Upper lobe of right lung (tissue), 1 donor: Measurements from ENCODE around the gene LGALS13. TPM values are rescaled to one million over a fixed set of nuclear protein-coding genes. Genes with fewer than 3 reads are reported as not detected.

Experiments used
- ATAC-seq: fragments of 200-7000 bp; cut with Tn5 transposase; one replicate; pipeline ENCODE4 v1.9.1; 2020; ENCODE audit warnings: mild to moderate bottlenecking, moderate library complexity
- DNase-seq: peaks from one replicate; pipeline ENCODE4 v3.0.0-alpha.2; 2020
- H3K27ac ChIP-seq: fragments of 200-600 bp; one replicate; pipeline ENCODE4 v1.8.0; 2022
- H3K27me3 ChIP-seq: fragments of 200-600 bp; one replicate; pipeline ENCODE4 v1.8.0; 2022; ENCODE audit warnings: mild to moderate bottlenecking
- H3K36me3 ChIP-seq: fragments of 200-600 bp; one replicate; pipeline ENCODE4 v1.8.0; 2022
- H3K4me1 ChIP-seq: fragments of 200-600 bp; one replicate; pipeline ENCODE4 v1.8.0; 2022
- H3K4me3 ChIP-seq: fragments of 200-600 bp; one replicate; pipeline ENCODE4 v1.8.0; 2022; ENCODE audit warnings: mild to moderate bottlenecking
- H3K9me3 ChIP-seq: fragments of 200-600 bp; one replicate; pipeline ENCODE4 v1.8.0; 2022
- intact Hi-C: fragments of 100-400 bp; cut with DNase I; formaldehyde crosslinking; loops from one replicate; pipeline ENCODE4 v1.11.0; 2022
- long read RNA-seq: library from polyadenylated mRNA; unstranded; transcript quantifications from one replicate; pipeline ENCODE4 v2.0.0, GENCODE V29; 2021
- total RNA-seq: library from RNA; stranded (reverse); fragmentation: NEBNext Ultra II Directional; extraction: Animal tissue kit (Norgen Biotek cat#: 25700); gene quantifications from one replicate; pipeline ENCODE4 v1.2.1, GENCODE V29; 2021
- TF ChIP-seq, protein P1 (sequence below): fragments of 200-600 bp; IDR thresholded peaks from one replicate; pipeline ENCODE4 v1.8.0; 2022; ENCODE audit warnings: antibody characterized with exemption
- donor health status: DM: no; HTN: yes; CAD: no; lungs with severe emphysema.

The LGALS13 gene, protein sequence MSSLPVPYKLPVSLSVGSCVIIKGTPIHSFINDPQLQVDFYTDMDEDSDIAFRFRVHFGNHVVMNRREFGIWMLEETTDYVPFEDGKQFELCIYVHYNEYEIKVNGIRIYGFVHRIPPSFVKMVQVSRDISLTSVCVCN
- not detected for total RNA-seq
- long read RNA-seq: 0 reads

DNA sequence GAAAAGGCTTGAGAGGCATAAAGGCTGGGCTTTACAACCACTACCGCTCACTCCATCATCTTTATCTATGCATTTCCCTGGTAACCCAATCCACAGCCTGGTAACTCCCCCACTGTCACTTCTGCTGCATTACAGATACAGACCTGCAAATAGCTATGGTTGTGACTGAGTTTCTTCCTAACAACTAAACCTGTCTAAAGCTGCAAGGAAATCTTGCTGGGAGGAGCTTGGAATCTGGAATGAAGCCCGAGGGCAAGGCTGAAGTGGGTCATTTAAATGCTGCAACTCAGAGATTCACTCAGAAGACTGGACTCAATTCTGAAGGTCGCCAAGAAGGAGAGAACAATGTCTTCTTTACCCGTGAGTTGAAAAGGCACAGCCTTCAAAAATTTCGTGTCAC, at the start of gene LGALS13:
Gene LGALS13 (plus strand): TSS at position 301 of the 400 bp plus-strand sequence. CDS start 45 bp downstream, at position 346.
- ATAC-seq (no peak), DNase-seq (no peak)
- Histone ChIP-seq H3K4me1 (no peaks in the 10 kb centered on the region), H3K36me3 (no peaks in the 10 kb centered on the region), H3K27me3 (no peaks in the 10 kb centered on the region), H3K4me3 (no peak within 1 kb of the TSS), H3K9me3 (no peaks in the 10 kb centered on the region), H3K27ac (no peak within 1 kb of the TSS)
- TF ChIP-seq, protein P1, sequence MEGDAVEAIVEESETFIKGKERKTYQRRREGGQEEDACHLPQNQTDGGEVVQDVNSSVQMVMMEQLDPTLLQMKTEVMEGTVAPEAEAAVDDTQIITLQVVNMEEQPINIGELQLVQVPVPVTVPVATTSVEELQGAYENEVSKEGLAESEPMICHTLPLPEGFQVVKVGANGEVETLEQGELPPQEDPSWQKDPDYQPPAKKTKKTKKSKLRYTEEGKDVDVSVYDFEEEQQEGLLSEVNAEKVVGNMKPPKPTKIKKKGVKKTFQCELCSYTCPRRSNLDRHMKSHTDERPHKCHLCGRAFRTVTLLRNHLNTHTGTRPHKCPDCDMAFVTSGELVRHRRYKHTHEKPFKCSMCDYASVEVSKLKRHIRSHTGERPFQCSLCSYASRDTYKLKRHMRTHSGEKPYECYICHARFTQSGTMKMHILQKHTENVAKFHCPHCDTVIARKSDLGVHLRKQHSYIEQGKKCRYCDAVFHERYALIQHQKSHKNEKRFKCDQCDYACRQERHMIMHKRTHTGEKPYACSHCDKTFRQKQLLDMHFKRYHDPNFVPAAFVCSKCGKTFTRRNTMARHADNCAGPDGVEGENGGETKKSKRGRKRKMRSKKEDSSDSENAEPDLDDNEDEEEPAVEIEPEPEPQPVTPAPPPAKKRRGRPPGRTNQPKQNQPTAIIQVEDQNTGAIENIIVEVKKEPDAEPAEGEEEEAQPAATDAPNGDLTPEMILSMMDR: no peak
- intact Hi-C loops: no loop called here

DNA sequence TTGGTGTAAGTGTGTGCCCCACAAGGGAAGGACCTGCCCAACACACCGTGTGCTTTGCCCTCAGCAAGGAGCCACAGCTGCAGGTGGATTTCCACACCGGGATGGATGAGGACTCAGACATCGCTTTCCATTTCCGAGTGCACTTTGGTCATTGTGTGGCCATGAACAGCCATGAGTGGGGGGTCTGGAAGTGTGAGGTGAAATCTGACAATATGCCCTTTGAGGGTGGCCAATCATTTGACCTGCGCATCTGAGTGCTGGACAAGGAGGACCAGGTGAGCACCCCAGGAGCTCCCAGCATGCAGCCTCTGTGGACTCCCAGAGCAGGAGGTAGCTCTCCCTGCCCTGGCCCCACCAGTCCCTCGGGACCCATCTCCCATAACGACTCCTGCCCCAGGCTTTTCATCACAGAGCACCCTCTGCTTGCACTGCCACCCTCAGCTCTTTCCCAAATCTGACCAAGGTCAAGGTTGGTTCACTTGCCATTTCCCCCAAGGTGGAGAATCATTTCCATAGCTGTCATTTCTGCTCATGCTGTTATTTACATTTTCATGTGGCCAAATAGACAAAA, 49.2 kb upstream of the LGALS13 start:
- H3K27ac ChIP-seq: no peak overlapping the region
- no peaks in the 10 kb centered on the region for H3K36me3 ChIP-seq
- TF ChIP-seq, protein P1: no peak
- intact Hi-C loops: loop anchor here (10.0 kb wide), 1 partner anchor 122 kb away; no protein-coding TSS in a partner anchor
- H3K4me3 ChIP-seq: no peak overlapping the region
- H3K4me1 ChIP-seq: peaks cover 7% of the 10 kb centered on the region
- H3K27me3 ChIP-seq: no peaks in the 10 kb centered on the region
- DNase-seq (no peak), ATAC-seq (no peak)
- no peaks in the 10 kb centered on the region for H3K9me3 ChIP-seq

DNA sequence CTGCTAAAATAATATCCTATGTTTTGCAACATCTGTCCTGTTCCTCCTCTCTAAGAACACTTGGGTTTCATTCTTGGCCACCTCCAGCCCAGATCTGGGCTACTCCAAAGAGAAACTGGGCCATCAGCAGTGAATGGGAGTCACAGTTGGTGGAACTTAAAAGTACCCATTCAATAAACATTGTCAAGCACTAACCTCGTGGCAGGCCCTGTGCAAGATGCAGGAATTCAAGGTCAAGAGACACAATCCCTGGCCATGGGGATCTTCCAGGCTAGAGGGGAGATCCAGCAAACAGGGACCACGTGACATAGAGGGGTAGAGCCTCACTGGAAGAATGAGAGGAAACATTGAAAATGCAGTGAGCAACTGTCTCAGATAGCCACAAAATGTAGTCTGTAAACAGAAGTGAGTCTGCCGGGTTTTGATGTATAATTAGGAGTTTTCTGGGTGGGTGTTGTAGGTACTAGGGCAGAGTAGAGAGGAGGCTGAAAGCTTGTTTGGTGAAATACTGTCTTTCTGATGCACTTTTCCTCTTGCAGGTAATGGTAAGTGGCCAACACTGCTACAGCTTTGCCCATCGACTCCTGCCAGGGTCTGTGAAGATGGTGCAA, 47.5 kb upstream of the LGALS13 start:
- H3K4me1 ChIP-seq: peaks cover 8% of the 10 kb centered on the region
- no peaks in the 10 kb centered on the region for H3K27me3 ChIP-seq
- no peaks in the 10 kb centered on the region for H3K9me3 ChIP-seq
- TF ChIP-seq, protein P1: no peak
- DNase-seq (no peak), ATAC-seq (no peak)
- H3K27ac ChIP-seq: no peak overlapping the region
- H3K36me3 ChIP-seq: no peaks in the 10 kb centered on the region
- no peak overlapping the region for H3K4me3 ChIP-seq
- intact Hi-C loops: loop anchor here (10.0 kb wide), 1 partner anchor 120 kb away; no protein-coding TSS in a partner anchor

DNA sequence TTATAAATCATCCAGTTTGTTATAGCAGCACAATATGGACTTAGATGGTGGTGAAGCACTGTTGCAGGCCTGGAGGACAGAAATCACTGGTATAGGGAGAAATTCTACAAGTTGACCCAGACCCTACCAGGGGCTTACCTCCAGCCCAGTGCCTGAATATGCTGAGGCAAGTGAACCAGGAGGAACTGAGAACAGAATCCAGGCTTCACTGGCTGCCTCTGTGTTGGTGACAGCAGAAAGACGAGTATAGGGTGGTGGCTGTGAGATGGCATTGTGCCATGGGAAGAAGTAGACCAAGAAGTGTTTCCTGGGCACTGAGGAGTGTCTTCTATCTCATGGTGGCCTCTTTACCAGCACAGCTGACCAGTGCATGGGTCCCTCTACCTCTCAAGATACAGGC, 46.4 kb upstream of the LGALS13 start:
- H3K4me1 ChIP-seq: peaks cover 8% of the 10 kb centered on the region
- TF ChIP-seq, protein P1: no peak
- no peaks in the 10 kb centered on the region for H3K36me3 ChIP-seq
- H3K4me3 ChIP-seq: no peak overlapping the region
- H3K27me3 ChIP-seq: no peaks in the 10 kb centered on the region
- no peak overlapping the region for H3K27ac ChIP-seq
- intact Hi-C loops: loop anchor here (10.0 kb wide), 1 partner anchor 119 kb away; no protein-coding TSS in a partner anchor
- DNase-seq (no peak), ATAC-seq (no peak)
- no peaks in the 10 kb centered on the region for H3K9me3 ChIP-seq

DNA sequence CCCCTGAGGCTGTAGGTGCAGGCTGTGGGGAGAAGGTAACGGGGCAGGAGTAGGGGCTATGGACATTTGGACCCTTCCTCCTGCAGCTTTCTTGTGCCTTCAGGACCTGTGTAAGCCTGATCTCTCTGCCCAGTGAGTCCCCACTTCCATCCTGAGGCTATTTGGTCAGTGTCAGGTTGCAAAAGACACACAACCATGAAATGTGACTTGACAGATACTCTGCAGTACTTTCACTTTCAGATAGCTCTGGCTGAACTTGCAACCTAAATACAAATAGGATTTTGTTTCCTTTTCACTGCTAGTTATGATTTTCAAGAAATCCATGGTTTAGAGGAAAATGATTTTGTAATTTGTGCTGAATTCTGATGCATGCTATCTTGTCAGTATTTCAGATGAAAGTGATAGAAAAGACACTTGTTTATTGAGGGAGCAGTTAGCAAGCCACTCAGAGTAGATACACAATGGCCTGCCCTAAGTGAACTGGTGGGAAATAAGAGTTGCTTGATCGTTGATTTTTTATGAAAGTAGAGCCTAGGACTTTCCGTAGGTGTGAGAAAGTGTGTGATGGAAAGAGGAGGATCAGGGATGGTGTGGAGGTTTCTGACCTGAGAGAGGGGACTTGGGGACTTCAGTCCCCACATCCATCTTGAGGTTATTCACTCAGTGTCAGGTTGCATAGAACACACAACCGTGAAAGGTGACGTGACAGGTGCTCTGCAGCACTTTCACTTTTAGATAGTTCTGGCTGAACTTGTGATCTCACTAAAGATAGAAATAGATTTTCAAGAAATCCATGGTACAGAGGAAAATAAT, 44.3 kb upstream of the LGALS13 start:
- Histone ChIP-seq H3K27me3 (no peaks in the 10 kb centered on the region), H3K9me3 (no peaks in the 10 kb centered on the region), H3K36me3 (no peaks in the 10 kb centered on the region), H3K4me1 (peaks cover 8% of the 10 kb centered on the region), H3K4me3 (no peak overlapping the region), H3K27ac (no peak overlapping the region)
- intact Hi-C loops: loop anchor here (10.0 kb wide), 1 partner anchor 117 kb away; no protein-coding TSS in a partner anchor
- TF ChIP-seq, protein P1: no peak
- ATAC-seq: peak; percentile 80
- no peak for DNase-seq
